ENCODE results near the gene PALLD.

PALLD gene

GRCh38 chr4:168723569-168723968 is 226.7 kb downstream of the PALLD start:
- Histone ChIP-seq H3K27me3 (ENCODE audit: insufficient read depth, low read length) (no peaks in the 10 kb centered on the region; the same call in 1 of the 2 replicates), H3K79me2 (ENCODE audit: insufficient read depth, low read length) (no peaks in the 10 kb centered on the region), H2AFZ (ENCODE audit: low read length) (no peak overlapping the region), H3K9me3 (ENCODE audit: low read length) (no peaks in the 10 kb centered on the region), H4K20me1 (ENCODE audit: insufficient read depth, low read length) (no peaks in the 10 kb centered on the region), H3K36me3 (ENCODE audit: insufficient read depth, low read length) (no peaks in the 10 kb centered on the region), H3K4me3 (ENCODE audit: low read depth, low read length, poor library complexity, severe bottlenecking) (no peak overlapping the region), H3K4me1 (ENCODE audit: insufficient read depth, low read length, severe bottlenecking) (no peaks in the 10 kb centered on the region), H3K9ac (ENCODE audit: low read length) (no peak overlapping the region), H3K27ac (ENCODE audit: low read depth, low read length, poor library complexity, severe bottlenecking) (no peak overlapping the region), H3F3A (ENCODE audit: insufficient read depth, low read length) (no peaks in the 10 kb centered on the region), H3K9me2 (ENCODE audit: low read depth, low read length) (no peaks in the 10 kb centered on the region), H3K4me2 (ENCODE audit: low read length) (no peak overlapping the region)
- no peak for TF ChIP-seq EZH2 (IDR thresholded peaks at IDR 0.05; ENCODE audit: borderline replicate concordance, low read length)
- TF ChIP-seq CTCF (IDR thresholded peaks at IDR 0.05; ENCODE audit: low read length), result no peak

GRCh38 chr4:168724243-168724642 is 227.4 kb downstream of the PALLD start:
- H3K9me2 ChIP-seq (ENCODE audit: low read depth, low read length), result no peaks in the 10 kb centered on the region
- H3K27me3 ChIP-seq (ENCODE audit: insufficient read depth, low read length), result no peaks in the 10 kb centered on the region; the same call in 1 of the 2 replicates
- H3K9ac ChIP-seq (ENCODE audit: low read length), result no peak overlapping the region
- H2AFZ ChIP-seq (ENCODE audit: low read length), result no peak overlapping the region
- no peaks in the 10 kb centered on the region for H3K79me2 ChIP-seq (ENCODE audit: insufficient read depth, low read length)
- H3F3A ChIP-seq (ENCODE audit: insufficient read depth, low read length), result no peaks in the 10 kb centered on the region
- H3K4me1 ChIP-seq (ENCODE audit: insufficient read depth, low read length, severe bottlenecking), result no peaks in the 10 kb centered on the region
- no peak overlapping the region for H3K4me2 ChIP-seq (ENCODE audit: low read length)
- no peak for TF ChIP-seq CTCF (IDR thresholded peaks at IDR 0.05; ENCODE audit: low read length)
- TF ChIP-seq EZH2 (IDR thresholded peaks at IDR 0.05; ENCODE audit: borderline replicate concordance, low read length), result no peak
- no peaks in the 10 kb centered on the region for H3K36me3 ChIP-seq (ENCODE audit: insufficient read depth, low read length)
- no peaks in the 10 kb centered on the region for H4K20me1 ChIP-seq (ENCODE audit: insufficient read depth, low read length)
- no peaks in the 10 kb centered on the region for H3K9me3 ChIP-seq (ENCODE audit: low read length)
- no peak overlapping the region for H3K27ac ChIP-seq (ENCODE audit: low read depth, low read length, poor library complexity, severe bottlenecking)
- H3K4me3 ChIP-seq (ENCODE audit: low read depth, low read length, poor library complexity, severe bottlenecking), result no peak overlapping the region

- Histone ChIP-seq H2AFZ (ENCODE audit: low read length) (no peak overlapping the region), H3K27me3 (ENCODE audit: insufficient read depth, low read length) (no peaks in the 10 kb centered on the region; the same call in 1 of the 2 replicates), H3K4me1 (ENCODE audit: insufficient read depth, low read length, severe bottlenecking) (no peaks in the 10 kb centered on the region), H3K9me3 (ENCODE audit: low read length) (no peaks in the 10 kb centered on the region), H3K36me3 (ENCODE audit: insufficient read depth, low read length) (no peaks in the 10 kb centered on the region), H3K9me2 (ENCODE audit: low read depth, low read length) (no peaks in the 10 kb centered on the region), H3K79me2 (ENCODE audit: insufficient read depth, low read length) (no peaks in the 10 kb centered on the region), H3F3A (ENCODE audit: insufficient read depth, low read length) (no peaks in the 10 kb centered on the region), H3K9ac (ENCODE audit: low read length) (no peak overlapping the region), H3K4me3 (ENCODE audit: low read depth, low read length, poor library complexity, severe bottlenecking) (no peak overlapping the region), H4K20me1 (ENCODE audit: insufficient read depth, low read length) (no peaks in the 10 kb centered on the region), H3K27ac (ENCODE audit: low read depth, low read length, poor library complexity, severe bottlenecking) (no peak overlapping the region), H3K4me2 (ENCODE audit: low read length) (no peak overlapping the region)
- no peak for TF ChIP-seq CTCF (IDR thresholded peaks at IDR 0.05; ENCODE audit: low read length)
- TF ChIP-seq EZH2 (IDR thresholded peaks at IDR 0.05; ENCODE audit: borderline replicate concordance, low read length), result no peak
These were observed 228.0 kb downstream of the PALLD start for GRCh38 chr4:168724686-168725411.
